OCI-LY1 (cell line): ENCODE measurements around the gene LRRC4B.

ENCODE experiments used
- H2AFZ ChIP-seq: fragments of 200-600 bp; sonication (generic), shearing (Covaris generic); 2 replicates; pipeline ENCODE4 v1.6.0; 2014; ENCODE audit warnings: antibody characterized with exemption, mild to moderate bottlenecking, low read length
- H3F3A ChIP-seq: fragments of 200-600 bp; sonication (generic), shearing (Covaris generic); 2 replicates; pipeline ENCODE4 v1.6.0; 2014; ENCODE audit warnings: mild to moderate bottlenecking, antibody characterized with exemption, low read length, moderate library complexity; ENCODE audit not compliant: insufficient read depth
- H3K27ac ChIP-seq: fragments of 200-600 bp; sonication (generic); 2 replicates; pipeline ENCODE4 v1.5.1; 2014; ENCODE audit warnings: low read length, mixed run types, mild to moderate bottlenecking, low read depth; ENCODE audit not compliant: poor library complexity, severe bottlenecking
- H3K27me3 ChIP-seq: fragments of 200-600 bp; sonication (generic); 2 replicates; pipeline ENCODE4 v1.6.0; 2014; ENCODE audit warnings: antibody characterized with exemption, mild to moderate bottlenecking, low read length, moderate library complexity; ENCODE audit not compliant: insufficient read depth
- H3K36me3 ChIP-seq: fragments of 200-600 bp; sonication (generic); 2 replicates; pipeline ENCODE4 v1.6.1; 2014; ENCODE audit warnings: mild to moderate bottlenecking, antibody characterized with exemption, low read length, moderate library complexity, mixed read lengths; ENCODE audit not compliant: insufficient read depth
- H3K4me1 ChIP-seq: fragments of 200-600 bp; sonication (generic); 2 replicates; pipeline ENCODE4 v1.5.1; 2014; ENCODE audit warnings: mild to moderate bottlenecking, low read length, moderate library complexity; ENCODE audit not compliant: insufficient read depth, severe bottlenecking
- H3K4me2 ChIP-seq: fragments of 200-600 bp; sonication (generic), shearing (Covaris generic); 2 replicates; pipeline ENCODE4 v1.6.1; 2014; ENCODE audit warnings: low read length
- H3K4me3 ChIP-seq: fragments of 200-600 bp; sonication (generic); 2 replicates; pipeline ENCODE4 v1.5.1; 2014; ENCODE audit warnings: low read length, low read depth, mild to moderate bottlenecking, mixed read lengths; ENCODE audit not compliant: poor library complexity, severe bottlenecking
- H3K79me2 ChIP-seq: fragments of 200-600 bp; shearing (Covaris generic); 2 replicates; pipeline ENCODE4 v1.6.1; 2016; ENCODE audit warnings: mixed run types, low read length, mixed read lengths; ENCODE audit not compliant: insufficient read depth
- H3K9ac ChIP-seq: fragments of 200-600 bp; sonication (generic), shearing (Covaris generic); 2 replicates; pipeline ENCODE4 v1.6.1; 2014; ENCODE audit warnings: mild to moderate bottlenecking, low read length, mixed read lengths
- H3K9me2 ChIP-seq: fragments of 200-600 bp; sonication (generic), shearing (Covaris generic); 2 replicates; pipeline ENCODE4 v1.6.1; 2014; ENCODE audit warnings: low read depth, mild to moderate bottlenecking, low read length, mixed read lengths
- H3K9me3 ChIP-seq: fragments of 200-600 bp; shearing (Covaris generic); 2 replicates; pipeline ENCODE4 v1.6.1; 2014; ENCODE audit warnings: low read length, mixed read lengths
- H4K20me1 ChIP-seq: fragments of 200-600 bp; sonication (generic), shearing (Covaris generic); 2 replicates; pipeline ENCODE4 v1.6.0; 2016; ENCODE audit warnings: mild to moderate bottlenecking, low read length; ENCODE audit not compliant: insufficient read depth
- CTCF ChIP-seq: fragments of 200-600 bp; sonication (generic), shearing (Covaris generic); IDR thresholded peaks from 2 replicates; pipeline ENCODE4 v1.5.1; 2017; ENCODE audit warnings: mild to moderate bottlenecking, antibody characterized with exemption, low read length, moderate library complexity, mixed read lengths
- EZH2 ChIP-seq: fragments of 200-600 bp; sonication (generic), shearing (Covaris generic); IDR thresholded peaks from 2 replicates; pipeline ENCODE4 v1.8.0; 2017; ENCODE audit warnings: borderline replicate concordance, mixed run types, mild to moderate bottlenecking, antibody characterized with exemption, low read length, moderate library complexity, mixed read lengths

LRRC4B gene

GRCh38 chr19:50562329-50562728 lies 5.9 kb downstream of the LRRC4B start:
- no peaks in the 10 kb centered on the region for H3K4me1 ChIP-seq
- H3K9me3 ChIP-seq: no peaks in the 10 kb centered on the region
- no peak overlapping the region for H3K9ac ChIP-seq
- H3K27me3 ChIP-seq: 0 out of 2 replicates have a peak, but pooled peaks cover 7% of the 10 kb centered on the region
- no peaks in the 10 kb centered on the region for H4K20me1 ChIP-seq
- no peaks in the 10 kb centered on the region for H3F3A ChIP-seq
- H3K27ac ChIP-seq: no peak overlapping the region
- no peak overlapping the region for H2AFZ ChIP-seq
- no peaks in the 10 kb centered on the region for H3K9me2 ChIP-seq
- no peak for TF ChIP-seq CTCF
- no peak for TF ChIP-seq EZH2
- no peak overlapping the region for H3K4me3 ChIP-seq
- H3K36me3 ChIP-seq: no peaks in the 10 kb centered on the region
- no peak overlapping the region for H3K4me2 ChIP-seq
- no peaks in the 10 kb centered on the region for H3K79me2 ChIP-seq

GRCh38 chr19:50559636-50560035 lies 8.6 kb downstream of the LRRC4B start:
- Histone ChIP-seq H3K9ac (no peak overlapping the region), H3K27ac (no peak overlapping the region), H3K36me3 (no peaks in the 10 kb centered on the region), H2AFZ (no peak overlapping the region), H3K27me3 (peaks cover 7% of the 10 kb centered on the region; the same call in 1 of the 2 replicates), H3K4me3 (no peak overlapping the region), H3K79me2 (no peaks in the 10 kb centered on the region), H3K9me3 (no peaks in the 10 kb centered on the region), H3K4me1 (no peaks in the 10 kb centered on the region), H4K20me1 (no peaks in the 10 kb centered on the region), H3K4me2 (no peak overlapping the region), H3K9me2 (no peaks in the 10 kb centered on the region), H3F3A (no peaks in the 10 kb centered on the region)
- TF ChIP-seq CTCF (no peak), EZH2 (no peak)

GRCh38 chr19:50558449-50558848 lies 9.8 kb downstream of the LRRC4B start:
- no peaks in the 10 kb centered on the region for H3K4me1 ChIP-seq
- H3K9ac ChIP-seq: no peak overlapping the region
- H3F3A ChIP-seq: no peaks in the 10 kb centered on the region
- H2AFZ ChIP-seq: no peak overlapping the region
- H3K79me2 ChIP-seq: no peaks in the 10 kb centered on the region
- no peak overlapping the region for H3K27ac ChIP-seq
- no peaks in the 10 kb centered on the region for H3K9me3 ChIP-seq
- no peaks in the 10 kb centered on the region for H3K36me3 ChIP-seq
- peaks cover 7% of the 10 kb centered on the region; the same call in 1 of the 2 replicates for H3K27me3 ChIP-seq
- H3K4me2 ChIP-seq: no peak overlapping the region
- H4K20me1 ChIP-seq: no peaks in the 10 kb centered on the region
- H3K4me3 ChIP-seq: no peak overlapping the region
- TF ChIP-seq CTCF: no peak
- no peak for TF ChIP-seq EZH2
- no peaks in the 10 kb centered on the region for H3K9me2 ChIP-seq
